Panc1 (cell line): Measurements from ENCODE around the gene ARGLU1. TPM values are rescaled to one million over a fixed set of nuclear protein-coding genes. Genes with fewer than 3 reads are reported as not detected.

ENCODE experiments used
- ATAC-seq: fragments of 200-7000 bp; cut with Tn5 transposase; 2 replicates; pipeline ENCODE4 v1.9.1; 2020; ENCODE audit warnings: mild to moderate bottlenecking, moderate library complexity
- BruUV-seq: library from RNA; stranded (reverse); fragments of 400-500 nt; replicated peaks from 2 replicates; lab custom pipeline; 2021; lab: Mats Ljungman, UMichigan
- CTCF ChIA-PET: fragments of 300-600 bp; sonication (Branson Sonifier 250); formaldehyde crosslinking; loops from one replicate; lab custom pipeline; 2022; ENCODE audit warnings: antibody characterized with exemption; lab: Charles Lee
- POLR2A ChIA-PET: fragments of 300-600 bp; sonication (Branson Sonifier 250); formaldehyde crosslinking; loops from one replicate; lab custom pipeline; 2022; ENCODE audit warnings: antibody characterized with exemption; lab: Charles Lee
- DNase-seq: peaks from one replicate; pipeline ENCODE4 v3.0.0-alpha.2; 2010; ENCODE audit warnings: low read depth, low spot score
- H3K27ac ChIP-seq: 2 replicates; pipeline ENCODE4 v1.5.1; 2011; ENCODE audit warnings: mild to moderate bottlenecking, low read length, inconsistent platforms
- H3K27me3 ChIP-seq: fragments of 200-500 bp; sonication (Bioruptor generic); 2 replicates; pipeline ENCODE4 v1.6.0; 2014; ENCODE audit warnings: low read length, inconsistent platforms; ENCODE audit not compliant: control insufficient read depth, insufficient read depth
- H3K36me3 ChIP-seq: fragments of 200-500 bp; sonication (Bioruptor generic); 2 replicates; pipeline ENCODE4 v1.5.1; 2014; ENCODE audit warnings: inconsistent platforms, mild to moderate bottlenecking, low read length, moderate library complexity; ENCODE audit not compliant: control insufficient read depth, insufficient read depth
- H3K4me1 ChIP-seq: 2 replicates; pipeline ENCODE4 v1.5.1; 2011; ENCODE audit warnings: inconsistent platforms, mild to moderate bottlenecking, low read length, moderate library complexity; ENCODE audit not compliant: control insufficient read depth, insufficient read depth
- H3K4me3 ChIP-seq, 2 experiments: 2 replicates each; pipeline ENCODE4 v1.5.1; 2011 to 2012; ENCODE audit warnings: low read depth in 2 of 2, low read length in 2 of 2, mild to moderate bottlenecking in 2 of 2, inconsistent platforms in 1 of 2, moderate library complexity in 1 of 2
- H3K9me3 ChIP-seq: fragments of 200-500 bp; sonication (Bioruptor generic); 2 replicates; pipeline ENCODE4 v1.5.1; 2014; ENCODE audit warnings: low read depth, mild to moderate bottlenecking, inconsistent platforms, low read length, moderate library complexity; ENCODE audit not compliant: control insufficient read depth, insufficient read depth
- CTCF ChIP-seq: fragments of 450-650 bp; IDR thresholded peaks from 2 replicates; pipeline ENCODE4 v1.5.1; 2017; ENCODE audit warnings: mild to moderate bottlenecking
- POLR2AphosphoS5 ChIP-seq: IDR thresholded peaks from 2 replicates; pipeline ENCODE4 v1.6.1; 2012; ENCODE audit warnings: mild to moderate bottlenecking, low read depth, low read length, moderate library complexity
- SIN3A ChIP-seq: IDR thresholded peaks from 2 replicates; pipeline ENCODE4 v1.6.1; 2012; ENCODE audit warnings: low read depth, mild to moderate bottlenecking, low read length, moderate library complexity, borderline replicate concordance; ENCODE audit not compliant: insufficient read depth
- TCF7L2 ChIP-seq: IDR thresholded peaks from 2 replicates; pipeline ENCODE4 v1.6.1; 2011; ENCODE audit warnings: mild to moderate bottlenecking, low read depth, low read length, inconsistent platforms
- in situ Hi-C: cut with HindIII; loops from 2 replicates; pipeline ENCODE4 v1.10.0; 2016; ENCODE audit warnings: low sequenced_read_pairs, low pct_unique_long_range_greater_than_20kb
- intact Hi-C: fragments of 100-400 bp; cut with micrococcal nuclease; formaldehyde crosslinking; loops from one replicate; pipeline ENCODE4 v1.10.0; 2022; ENCODE audit not compliant: unreplicated experiment
- total RNA-seq: library from RNA; stranded (reverse); gene quantifications from one replicate; pipeline ENCODE4 v1.2.1, GENCODE V29; 2021; ENCODE audit not compliant: unreplicated experiment
- TF ChIP-seq, protein P1 (sequence below), 2 experiments: IDR thresholded peaks; 2 replicates each; pipeline ENCODE4 v1.6.1; 2011 to 2012; ENCODE audit warnings: low read depth in 2 of 2, control low read depth in 1 of 2, low read length in 1 of 2, mild to moderate bottlenecking in 1 of 2, moderate library complexity in 1 of 2; ENCODE audit not compliant: insufficient read depth in 1 of 2

Gene ARGLU1
- total RNA-seq, 1 experiment from 2014 or later = 38.5 TPM

GRCh38 chr13:106551751-106552150, 16.2 kb downstream of the ARGLU1 start:
- H3K36me3 ChIP-seq = peaks cover 8% of the 10 kb centered on the region; the same call in 1 of the 2 replicates
- ATAC-seq (no peak), DNase-seq (no peak)
- no peaks in the 10 kb centered on the region for H3K27me3 ChIP-seq
- no peak overlapping the region for H3K4me3 ChIP-seq
- in situ Hi-C loops = no loop called here
- intact Hi-C loops = no loop called here
- no peak overlapping the region for H3K27ac ChIP-seq
- H3K9me3 ChIP-seq = no peaks in the 10 kb centered on the region
- ChIA-PET CTCF (no interaction called here), POLR2A (no interaction called here)
- H3K4me1 ChIP-seq = no peaks in the 10 kb centered on the region
- BruUV-seq = no TSS peak
- no peak for TF ChIP-seq CTCF
- no peak for TF ChIP-seq POLR2AphosphoS5
- TF ChIP-seq, protein P1, sequence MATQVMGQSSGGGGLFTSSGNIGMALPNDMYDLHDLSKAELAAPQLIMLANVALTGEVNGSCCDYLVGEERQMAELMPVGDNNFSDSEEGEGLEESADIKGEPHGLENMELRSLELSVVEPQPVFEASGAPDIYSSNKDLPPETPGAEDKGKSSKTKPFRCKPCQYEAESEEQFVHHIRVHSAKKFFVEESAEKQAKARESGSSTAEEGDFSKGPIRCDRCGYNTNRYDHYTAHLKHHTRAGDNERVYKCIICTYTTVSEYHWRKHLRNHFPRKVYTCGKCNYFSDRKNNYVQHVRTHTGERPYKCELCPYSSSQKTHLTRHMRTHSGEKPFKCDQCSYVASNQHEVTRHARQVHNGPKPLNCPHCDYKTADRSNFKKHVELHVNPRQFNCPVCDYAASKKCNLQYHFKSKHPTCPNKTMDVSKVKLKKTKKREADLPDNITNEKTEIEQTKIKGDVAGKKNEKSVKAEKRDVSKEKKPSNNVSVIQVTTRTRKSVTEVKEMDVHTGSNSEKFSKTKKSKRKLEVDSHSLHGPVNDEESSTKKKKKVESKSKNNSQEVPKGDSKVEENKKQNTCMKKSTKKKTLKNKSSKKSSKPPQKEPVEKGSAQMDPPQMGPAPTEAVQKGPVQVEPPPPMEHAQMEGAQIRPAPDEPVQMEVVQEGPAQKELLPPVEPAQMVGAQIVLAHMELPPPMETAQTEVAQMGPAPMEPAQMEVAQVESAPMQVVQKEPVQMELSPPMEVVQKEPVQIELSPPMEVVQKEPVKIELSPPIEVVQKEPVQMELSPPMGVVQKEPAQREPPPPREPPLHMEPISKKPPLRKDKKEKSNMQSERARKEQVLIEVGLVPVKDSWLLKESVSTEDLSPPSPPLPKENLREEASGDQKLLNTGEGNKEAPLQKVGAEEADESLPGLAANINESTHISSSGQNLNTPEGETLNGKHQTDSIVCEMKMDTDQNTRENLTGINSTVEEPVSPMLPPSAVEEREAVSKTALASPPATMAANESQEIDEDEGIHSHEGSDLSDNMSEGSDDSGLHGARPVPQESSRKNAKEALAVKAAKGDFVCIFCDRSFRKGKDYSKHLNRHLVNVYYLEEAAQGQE (IDR thresholded peaks at IDR 0.05; ENCODE audit: insufficient read depth in 1 of 2, low read depth in 2 of 2, low read length in 1 of 2) = no peak

DNA sequence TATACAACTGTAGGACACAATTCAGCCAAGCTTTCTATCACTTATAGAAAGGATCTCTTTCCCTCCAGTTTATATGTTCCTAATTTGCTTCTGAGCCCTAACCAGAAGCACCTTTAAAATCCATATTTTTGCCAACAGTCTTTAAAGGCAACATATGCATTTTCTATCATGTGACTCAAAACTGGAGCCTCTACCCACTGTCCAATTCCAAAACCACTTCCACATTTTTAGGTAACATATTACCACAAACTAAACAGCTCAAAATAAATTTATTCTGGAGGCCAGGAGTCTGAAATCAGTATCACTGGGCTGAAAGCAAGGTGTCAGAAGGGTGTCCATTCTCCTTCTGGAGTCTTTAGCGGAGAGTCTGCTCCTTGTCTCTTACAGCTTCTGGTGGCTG, 16.6 kb downstream of the ARGLU1 start:
- in situ Hi-C loops = no loop called here
- no peak for TF ChIP-seq TCF7L2
- Histone ChIP-seq H3K27ac (no peak overlapping the region), H3K4me3 (no peak overlapping the region), H3K4me1 (no peaks in the 10 kb centered on the region), H3K36me3 (peaks cover 8% of the 10 kb centered on the region; the same call in 1 of the 2 replicates), H3K27me3 (no peaks in the 10 kb centered on the region), H3K9me3 (no peaks in the 10 kb centered on the region)
- ATAC-seq (no peak), DNase-seq (no peak)
- BruUV-seq = no TSS peak
- POLR2A ChIA-PET = no interaction called here
- CTCF ChIA-PET = no interaction called here
- intact Hi-C loops = no loop called here

- no peak for ATAC-seq
- Histone ChIP-seq H3K4me1 (no peaks in the 10 kb centered on the region), H3K9me3 (no peaks in the 10 kb centered on the region), H3K27ac (no peak overlapping the region), H3K27me3 (no peaks in the 10 kb centered on the region), H3K4me3 (no peak overlapping the region), H3K36me3 (peaks cover 5% of the 10 kb centered on the region; the same call in 1 of the 2 replicates)
- no peak for TF ChIP-seq CTCF
- TF ChIP-seq TCF7L2 = no peak
- TF ChIP-seq SIN3A = no peak
- TF ChIP-seq POLR2AphosphoS5 = no peak
- TF ChIP-seq, protein P1 (IDR thresholded peaks at IDR 0.05; ENCODE audit: insufficient read depth in 1 of 2, low read depth in 2 of 2, low read length in 1 of 2) = no peak
- ChIA-PET CTCF (no interaction called here), POLR2A (no interaction called here)
- DNase-seq = no peak
- in situ Hi-C loops = no loop called here
- no TSS peak for BruUV-seq
- intact Hi-C loops = no loop called here
Observed at GRCh38 chr13:106550570-106551135, 17.3 kb downstream of the ARGLU1 start.
